GM23338 (cell line): ENCODE data around the gene AP3M1. TPM values are rescaled to one million over a fixed set of nuclear protein-coding genes. Genes with fewer than 3 reads are reported as not detected.

Experiments used
- ATAC-seq: fragments of 200-7000 bp; cut with Tn5 transposase; 3 replicates; pipeline ENCODE4 v1.9.1; 2020
- DNase-seq: peaks from one replicate; pipeline ENCODE4 v3.0.0-alpha.2; 2015; ENCODE audit warnings: low spot score
- H2AFZ ChIP-seq: fragments of 200-600 bp; sonication (generic); 2 replicates; pipeline ENCODE4 v1.8.0; 2016; ENCODE audit warnings: antibody characterized with exemption, mild to moderate bottlenecking, moderate library complexity
- H3F3A ChIP-seq: fragments of 200-600 bp; sonication (generic); replicated peaks from 2 replicates; pipeline ENCODE4 v1.8.0; 2017; ENCODE audit warnings: antibody characterized with exemption, mixed run types, low read depth
- H3K27ac ChIP-seq: fragments of 200-600 bp; sonication (generic); 2 replicates; pipeline ENCODE4 v1.6.1; 2016; ENCODE audit warnings: low read depth
- H3K27me3 ChIP-seq: fragments of 200-600 bp; sonication (generic); 2 replicates; pipeline ENCODE4 v1.8.0; 2016; ENCODE audit warnings: mild to moderate bottlenecking, mixed run types, moderate library complexity; ENCODE audit not compliant: insufficient read depth
- H3K36me3 ChIP-seq: fragments of 200-600 bp; sonication (generic); 2 replicates; pipeline ENCODE4 v1.8.0; 2016; ENCODE audit warnings: mild to moderate bottlenecking; ENCODE audit not compliant: insufficient read depth
- H3K4me1 ChIP-seq: fragments of 200-600 bp; sonication (generic); 2 replicates; pipeline ENCODE4 v1.8.0; 2016; ENCODE audit warnings: mild to moderate bottlenecking, moderate library complexity; ENCODE audit not compliant: insufficient read depth
- H3K4me2 ChIP-seq: fragments of 200-600 bp; sonication (generic); 2 replicates; pipeline ENCODE4 v1.7.1; 2017; ENCODE audit warnings: mixed run types
- H3K4me3 ChIP-seq: fragments of 200-600 bp; sonication (generic); 2 replicates; pipeline ENCODE4 v1.6.1; 2016; ENCODE audit warnings: mixed run types
- H3K79me2 ChIP-seq: fragments of 200-600 bp; sonication (generic); replicated peaks from 2 replicates; pipeline ENCODE4 v1.8.0; 2017; ENCODE audit warnings: mild to moderate bottlenecking; ENCODE audit not compliant: insufficient read depth
- H3K9me2 ChIP-seq: fragments of 200-600 bp; sonication (generic); 2 replicates; pipeline ENCODE4 v1.8.0; 2017; ENCODE audit not compliant: insufficient read depth
- H4K20me1 ChIP-seq: fragments of 200-600 bp; sonication (generic); replicated peaks from 2 replicates; pipeline ENCODE4 v1.8.0; 2017; ENCODE audit warnings: mild to moderate bottlenecking; ENCODE audit not compliant: insufficient read depth
- H3K27ac Mint-ChIP-seq: 2 replicates; pipeline ENCODE4 v1.8.0; 2020; ENCODE audit warnings: inconsistent platforms, mild to moderate bottlenecking, moderate library complexity, mixed read lengths
- H3K27me3 Mint-ChIP-seq: 3 replicates; pipeline ENCODE4 v1.8.0; 2022; ENCODE audit warnings: low read depth, mild to moderate bottlenecking, moderate library complexity, mixed read lengths, inconsistent platforms; ENCODE audit not compliant: insufficient read depth, poor library complexity
- H3K36me3 Mint-ChIP-seq: 3 replicates; pipeline ENCODE4 v1.8.0; 2021; ENCODE audit warnings: low read depth, mild to moderate bottlenecking, inconsistent platforms, moderate library complexity, mixed read lengths
- H3K4me1 Mint-ChIP-seq: 3 replicates; pipeline ENCODE4 v1.8.0; 2020; ENCODE audit warnings: mild to moderate bottlenecking, inconsistent platforms, mixed read lengths
- H3K4me3 Mint-ChIP-seq: 3 replicates; pipeline ENCODE4 v1.8.0; 2021; ENCODE audit warnings: moderate library complexity, mild to moderate bottlenecking, inconsistent platforms, mixed read lengths
- H3K9me3 Mint-ChIP-seq: 3 replicates; pipeline ENCODE4 v1.8.0; 2020; ENCODE audit warnings: moderate library complexity, mild to moderate bottlenecking, inconsistent platforms, mixed read lengths
- CREB1 ChIP-seq: fragments of 250-450 bp; sonication (Bioruptor Pico); IDR thresholded peaks from 2 replicates; pipeline ENCODE4 v1.5.0; 2020; ENCODE audit warnings: low read depth, mild to moderate bottlenecking, moderate library complexity
- EZH2phosphoT487 ChIP-seq: fragments of 200-600 bp; sonication (generic); IDR thresholded peaks from one replicate; pipeline ENCODE4 v1.8.1; 2018; ENCODE audit warnings: antibody characterized with exemption; ENCODE audit not compliant: unreplicated experiment
- NANOG ChIP-seq: IDR thresholded peaks from 2 replicates; pipeline ENCODE4 v1.6.1; 2016; ENCODE audit warnings: antibody characterized with exemption, borderline replicate concordance
- POLR2AphosphoS5 ChIP-seq: IDR thresholded peaks from 2 replicates; pipeline ENCODE4 v1.6.1; 2016; ENCODE audit warnings: antibody characterized with exemption, low read depth
- STAT1 ChIP-seq: IDR thresholded peaks from one replicate; pipeline ENCODE4 v1.6.1; 2016; ENCODE audit warnings: antibody characterized with exemption; ENCODE audit not compliant: unreplicated experiment
- ZNF114 ChIP-seq: fragments of 250-450 bp; sonication (Bioruptor Pico); IDR thresholded peaks from 2 replicates; pipeline ENCODE4 v1.5.0; 2020; ENCODE audit warnings: mild to moderate bottlenecking, moderate library complexity
- polyA plus RNA-seq: library from polyadenylated mRNA; unstranded; fragments of >200 nt; fragmentation: Nextera tagmentation; extraction: Ambion mirVana; gene quantifications from 2 replicates; pipeline ENCODE4 v1.2.1, GENCODE V29; 2016
- total RNA-seq: library from RNA; depleted of rRNA; stranded (reverse); fragments of >200 nt; shearing (Covaris generic); gene quantifications from 2 replicates; pipeline ENCODE4 v1.2.3, GENCODE V29; 2014
- TF ChIP-seq, protein P1 (sequence below): fragments of 250-450 bp; sonication (Bioruptor Pico); IDR thresholded peaks from 2 replicates; pipeline ENCODE4 v1.5.0; 2020; ENCODE audit warnings: mild to moderate bottlenecking, moderate library complexity
- TF ChIP-seq, protein P2 (sequence below): IDR thresholded peaks from one replicate; pipeline ENCODE4 v1.6.1; 2018; ENCODE audit warnings: antibody characterized with exemption; ENCODE audit not compliant: unreplicated experiment
- TF ChIP-seq, protein P3 (sequence below), 2 experiments: fragments of 200-600 bp in 1 of 2; sonication (generic) in 1 of 2; conservative IDR thresholded peaks; 2 replicates each; pipeline versions ENCODE4 v1.5.1 to v1.6.1; 2016 to 2017; ENCODE audit warnings: antibody characterized with exemption in 2 of 2, low read depth in 2 of 2, mild to moderate bottlenecking in 2 of 2, moderate library complexity in 1 of 2

AP3M1 gene
- total and polyA plus RNA-seq, 2 experiments from 2014 or later: 13.8 to 41.7 TPM

DNA sequence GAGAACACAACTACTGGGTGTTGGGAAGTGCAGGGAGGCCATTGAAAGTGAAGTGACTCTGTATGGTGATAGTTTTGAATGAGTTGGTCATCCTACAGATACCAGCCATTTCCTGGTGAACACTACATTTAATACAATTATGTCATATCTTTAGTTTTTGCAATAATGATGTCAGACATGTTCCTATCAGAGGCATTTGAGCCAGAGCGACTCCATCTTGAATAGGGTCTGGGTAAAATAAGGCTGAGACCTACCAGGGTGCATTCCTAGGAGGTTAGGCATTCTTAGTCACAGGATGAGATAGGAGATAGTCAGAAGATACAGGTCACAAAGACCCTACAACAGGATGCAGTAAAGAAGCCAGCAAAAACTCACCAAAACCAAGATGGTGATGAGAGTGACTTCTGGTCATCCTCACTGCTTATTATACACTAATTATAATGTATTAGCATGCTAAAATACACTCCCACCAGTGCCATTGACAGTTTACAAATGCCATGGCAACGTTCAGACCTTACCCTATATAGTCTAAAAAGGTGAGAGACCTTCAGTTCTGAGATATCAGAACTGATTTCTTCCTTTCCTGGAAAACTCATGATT, 28.6 kb upstream of the AP3M1 start:
- H3K4me3 ChIP-seq: no peak overlapping the region
- H3F3A ChIP-seq: no peaks in the 10 kb centered on the region
- H3K36me3 ChIP-seq: no peaks in the 10 kb centered on the region
- Mint-ChIP-seq H3K36me3 (no peaks in the 10 kb centered on the region), H3K4me1 (peaks cover 41% of the 10 kb centered on the region), H3K27me3 (no peaks in the 10 kb centered on the region), H3K9me3 (no peaks in the 10 kb centered on the region), H3K27ac (no peak overlapping the region), H3K4me3 (no peak overlapping the region)
- peaks cover 35% of the 10 kb centered on the region for H3K4me1 ChIP-seq
- H3K27me3 ChIP-seq: no peaks in the 10 kb centered on the region
- H3K4me2 ChIP-seq: no peak overlapping the region
- no peak overlapping the region for H2AFZ ChIP-seq
- no peak for ATAC-seq
- DNase-seq: no peak
- no peaks in the 10 kb centered on the region for H4K20me1 ChIP-seq
- H3K9me2 ChIP-seq: no peaks in the 10 kb centered on the region
- TF ChIP-seq, protein P1, sequence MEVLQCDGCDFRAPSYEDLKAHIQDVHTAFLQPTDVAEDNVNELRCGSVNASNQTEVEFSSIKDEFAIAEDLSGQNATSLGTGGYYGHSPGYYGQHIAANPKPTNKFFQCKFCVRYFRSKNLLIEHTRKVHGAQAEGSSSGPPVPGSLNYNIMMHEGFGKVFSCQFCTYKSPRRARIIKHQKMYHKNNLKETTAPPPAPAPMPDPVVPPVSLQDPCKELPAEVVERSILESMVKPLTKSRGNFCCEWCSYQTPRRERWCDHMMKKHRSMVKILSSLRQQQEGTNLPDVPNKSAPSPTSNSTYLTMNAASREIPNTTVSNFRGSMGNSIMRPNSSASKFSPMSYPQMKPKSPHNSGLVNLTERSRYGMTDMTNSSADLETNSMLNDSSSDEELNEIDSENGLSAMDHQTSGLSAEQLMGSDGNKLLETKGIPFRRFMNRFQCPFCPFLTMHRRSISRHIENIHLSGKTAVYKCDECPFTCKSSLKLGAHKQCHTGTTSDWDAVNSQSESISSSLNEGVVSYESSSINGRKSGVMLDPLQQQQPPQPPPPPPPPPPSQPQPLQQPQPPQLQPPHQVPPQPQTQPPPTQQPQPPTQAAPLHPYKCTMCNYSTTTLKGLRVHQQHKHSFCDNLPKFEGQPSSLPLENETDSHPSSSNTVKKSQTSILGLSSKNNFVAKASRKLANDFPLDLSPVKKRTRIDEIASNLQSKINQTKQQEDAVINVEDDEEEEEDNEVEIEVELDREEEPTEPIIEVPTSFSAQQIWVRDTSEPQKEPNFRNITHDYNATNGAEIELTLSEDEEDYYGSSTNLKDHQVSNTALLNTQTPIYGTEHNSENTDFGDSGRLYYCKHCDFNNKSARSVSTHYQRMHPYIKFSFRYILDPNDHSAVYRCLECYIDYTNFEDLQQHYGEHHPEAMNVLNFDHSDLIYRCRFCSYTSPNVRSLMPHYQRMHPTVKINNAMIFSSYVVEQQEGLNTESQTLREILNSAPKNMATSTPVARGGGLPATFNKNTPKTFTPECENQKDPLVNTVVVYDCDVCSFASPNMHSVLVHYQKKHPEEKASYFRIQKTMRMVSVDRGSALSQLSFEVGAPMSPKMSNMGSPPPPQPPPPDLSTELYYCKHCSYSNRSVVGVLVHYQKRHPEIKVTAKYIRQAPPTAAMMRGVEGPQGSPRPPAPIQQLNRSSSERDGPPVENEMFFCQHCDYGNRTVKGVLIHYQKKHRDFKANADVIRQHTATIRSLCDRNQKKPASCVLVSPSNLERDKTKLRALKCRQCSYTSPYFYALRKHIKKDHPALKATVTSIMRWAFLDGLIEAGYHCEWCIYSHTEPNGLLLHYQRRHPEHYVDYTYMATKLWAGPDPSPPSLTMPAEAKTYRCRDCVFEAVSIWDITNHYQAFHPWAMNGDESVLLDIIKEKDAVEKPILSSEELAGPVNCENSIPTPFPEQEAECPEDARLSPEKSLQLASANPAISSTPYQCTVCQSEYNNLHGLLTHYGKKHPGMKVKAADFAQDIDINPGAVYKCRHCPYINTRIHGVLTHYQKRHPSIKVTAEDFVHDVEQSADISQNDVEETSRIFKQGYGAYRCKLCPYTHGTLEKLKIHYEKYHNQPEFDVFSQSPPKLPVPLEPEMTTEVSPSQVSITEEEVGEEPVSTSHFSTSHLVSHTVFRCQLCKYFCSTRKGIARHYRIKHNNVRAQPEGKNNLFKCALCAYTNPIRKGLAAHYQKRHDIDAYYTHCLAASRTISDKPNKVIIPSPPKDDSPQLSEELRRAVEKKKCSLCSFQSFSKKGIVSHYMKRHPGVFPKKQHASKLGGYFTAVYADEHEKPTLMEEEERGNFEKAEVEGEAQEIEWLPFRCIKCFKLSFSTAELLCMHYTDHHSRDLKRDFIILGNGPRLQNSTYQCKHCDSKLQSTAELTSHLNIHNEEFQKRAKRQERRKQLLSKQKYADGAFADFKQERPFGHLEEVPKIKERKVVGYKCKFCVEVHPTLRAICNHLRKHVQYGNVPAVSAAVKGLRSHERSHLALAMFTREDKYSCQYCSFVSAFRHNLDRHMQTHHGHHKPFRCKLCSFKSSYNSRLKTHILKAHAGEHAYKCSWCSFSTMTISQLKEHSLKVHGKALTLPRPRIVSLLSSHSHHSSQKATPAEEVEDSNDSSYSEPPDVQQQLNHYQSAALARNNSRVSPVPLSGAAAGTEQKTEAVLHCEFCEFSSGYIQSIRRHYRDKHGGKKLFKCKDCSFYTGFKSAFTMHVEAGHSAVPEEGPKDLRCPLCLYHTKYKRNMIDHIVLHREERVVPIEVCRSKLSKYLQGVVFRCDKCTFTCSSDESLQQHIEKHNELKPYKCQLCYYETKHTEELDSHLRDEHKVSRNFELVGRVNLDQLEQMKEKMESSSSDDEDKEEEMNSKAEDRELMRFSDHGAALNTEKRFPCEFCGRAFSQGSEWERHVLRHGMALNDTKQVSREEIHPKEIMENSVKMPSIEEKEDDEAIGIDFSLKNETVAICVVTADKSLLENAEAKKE (CRISPR knock-in tag): no peak
- no peak for TF ChIP-seq STAT1
- no peak for TF ChIP-seq CREB1 (CRISPR knock-in tag)
- TF ChIP-seq POLR2AphosphoS5: no peak
- TF ChIP-seq NANOG: no peak
- no peak for TF ChIP-seq ZNF114 (CRISPR knock-in tag)
- TF ChIP-seq, protein P2, sequence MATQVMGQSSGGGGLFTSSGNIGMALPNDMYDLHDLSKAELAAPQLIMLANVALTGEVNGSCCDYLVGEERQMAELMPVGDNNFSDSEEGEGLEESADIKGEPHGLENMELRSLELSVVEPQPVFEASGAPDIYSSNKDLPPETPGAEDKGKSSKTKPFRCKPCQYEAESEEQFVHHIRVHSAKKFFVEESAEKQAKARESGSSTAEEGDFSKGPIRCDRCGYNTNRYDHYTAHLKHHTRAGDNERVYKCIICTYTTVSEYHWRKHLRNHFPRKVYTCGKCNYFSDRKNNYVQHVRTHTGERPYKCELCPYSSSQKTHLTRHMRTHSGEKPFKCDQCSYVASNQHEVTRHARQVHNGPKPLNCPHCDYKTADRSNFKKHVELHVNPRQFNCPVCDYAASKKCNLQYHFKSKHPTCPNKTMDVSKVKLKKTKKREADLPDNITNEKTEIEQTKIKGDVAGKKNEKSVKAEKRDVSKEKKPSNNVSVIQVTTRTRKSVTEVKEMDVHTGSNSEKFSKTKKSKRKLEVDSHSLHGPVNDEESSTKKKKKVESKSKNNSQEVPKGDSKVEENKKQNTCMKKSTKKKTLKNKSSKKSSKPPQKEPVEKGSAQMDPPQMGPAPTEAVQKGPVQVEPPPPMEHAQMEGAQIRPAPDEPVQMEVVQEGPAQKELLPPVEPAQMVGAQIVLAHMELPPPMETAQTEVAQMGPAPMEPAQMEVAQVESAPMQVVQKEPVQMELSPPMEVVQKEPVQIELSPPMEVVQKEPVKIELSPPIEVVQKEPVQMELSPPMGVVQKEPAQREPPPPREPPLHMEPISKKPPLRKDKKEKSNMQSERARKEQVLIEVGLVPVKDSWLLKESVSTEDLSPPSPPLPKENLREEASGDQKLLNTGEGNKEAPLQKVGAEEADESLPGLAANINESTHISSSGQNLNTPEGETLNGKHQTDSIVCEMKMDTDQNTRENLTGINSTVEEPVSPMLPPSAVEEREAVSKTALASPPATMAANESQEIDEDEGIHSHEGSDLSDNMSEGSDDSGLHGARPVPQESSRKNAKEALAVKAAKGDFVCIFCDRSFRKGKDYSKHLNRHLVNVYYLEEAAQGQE: no peak
- TF ChIP-seq, protein P3, sequence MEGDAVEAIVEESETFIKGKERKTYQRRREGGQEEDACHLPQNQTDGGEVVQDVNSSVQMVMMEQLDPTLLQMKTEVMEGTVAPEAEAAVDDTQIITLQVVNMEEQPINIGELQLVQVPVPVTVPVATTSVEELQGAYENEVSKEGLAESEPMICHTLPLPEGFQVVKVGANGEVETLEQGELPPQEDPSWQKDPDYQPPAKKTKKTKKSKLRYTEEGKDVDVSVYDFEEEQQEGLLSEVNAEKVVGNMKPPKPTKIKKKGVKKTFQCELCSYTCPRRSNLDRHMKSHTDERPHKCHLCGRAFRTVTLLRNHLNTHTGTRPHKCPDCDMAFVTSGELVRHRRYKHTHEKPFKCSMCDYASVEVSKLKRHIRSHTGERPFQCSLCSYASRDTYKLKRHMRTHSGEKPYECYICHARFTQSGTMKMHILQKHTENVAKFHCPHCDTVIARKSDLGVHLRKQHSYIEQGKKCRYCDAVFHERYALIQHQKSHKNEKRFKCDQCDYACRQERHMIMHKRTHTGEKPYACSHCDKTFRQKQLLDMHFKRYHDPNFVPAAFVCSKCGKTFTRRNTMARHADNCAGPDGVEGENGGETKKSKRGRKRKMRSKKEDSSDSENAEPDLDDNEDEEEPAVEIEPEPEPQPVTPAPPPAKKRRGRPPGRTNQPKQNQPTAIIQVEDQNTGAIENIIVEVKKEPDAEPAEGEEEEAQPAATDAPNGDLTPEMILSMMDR (conservative IDR thresholded peaks at IDR 0.05; ENCODE audit: low read depth in 2 of 2): no peak
- no peak for TF ChIP-seq EZH2phosphoT487
- no peak overlapping the region for H3K27ac ChIP-seq
- H3K79me2 ChIP-seq: peaks cover 71% of the 10 kb centered on the region
